HG02943 (cell line): ENCODE measurements around the gene FOXO3B.
"Not testable (repeated sequence)": the region's sequence is repeated elsewhere in the genome, so short reads cannot be mapped to it uniquely, and the experiment has no call there.

Experiments used
- ATAC-seq: cut with Tn5 transposase; IDR thresholded peaks from one replicate; pipeline ENCODE4 v1.9.1; 2021; ENCODE audit warnings: mild to moderate bottlenecking, low read depth, moderate library complexity; ENCODE audit not compliant: unreplicated experiment

Gene FOXO3B

GRCh38 chr17:18681767-18682571 is at the start of gene FOXO3B:
Gene FOXO3B, minus strand, starts transcription at chr17:18682314. Its CDS starts 663 bp downstream, at chr17:18681651.
- peak; percentile 88 for ATAC-seq

DNA sequence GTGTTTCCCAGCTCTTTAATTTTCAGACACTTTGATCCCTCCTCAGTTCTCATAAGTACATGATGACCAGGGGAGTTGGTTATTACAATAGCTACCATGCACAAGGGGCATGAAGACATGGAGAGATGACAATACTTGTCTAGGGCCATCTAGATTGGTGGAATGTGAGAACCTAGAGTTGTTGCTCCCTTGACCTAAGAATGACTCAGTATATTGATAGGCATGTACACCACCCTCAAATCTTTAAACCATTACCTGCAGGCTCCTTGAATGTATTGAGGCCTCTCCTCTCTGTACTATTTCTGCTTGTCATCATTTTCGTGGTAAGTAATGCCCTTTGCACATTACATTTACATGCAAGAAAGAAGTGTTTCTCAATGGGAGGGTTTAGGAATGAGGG is 41.4 kb upstream of the FOXO3B start:
- not testable (repeated sequence) for ATAC-seq

- not testable (repeated sequence) for ATAC-seq
Measured at GRCh38 chr17:18722612-18723011, 40.5 kb upstream of the FOXO3B start.

- ATAC-seq = not testable (repeated sequence)
Measured at GRCh38 chr17:18721775-18722547, 39.8 kb upstream of the FOXO3B start.

GRCh38 chr17:18719428-18720110 is 37.5 kb upstream of the FOXO3B start:
- not testable (repeated sequence) for ATAC-seq

DNA sequence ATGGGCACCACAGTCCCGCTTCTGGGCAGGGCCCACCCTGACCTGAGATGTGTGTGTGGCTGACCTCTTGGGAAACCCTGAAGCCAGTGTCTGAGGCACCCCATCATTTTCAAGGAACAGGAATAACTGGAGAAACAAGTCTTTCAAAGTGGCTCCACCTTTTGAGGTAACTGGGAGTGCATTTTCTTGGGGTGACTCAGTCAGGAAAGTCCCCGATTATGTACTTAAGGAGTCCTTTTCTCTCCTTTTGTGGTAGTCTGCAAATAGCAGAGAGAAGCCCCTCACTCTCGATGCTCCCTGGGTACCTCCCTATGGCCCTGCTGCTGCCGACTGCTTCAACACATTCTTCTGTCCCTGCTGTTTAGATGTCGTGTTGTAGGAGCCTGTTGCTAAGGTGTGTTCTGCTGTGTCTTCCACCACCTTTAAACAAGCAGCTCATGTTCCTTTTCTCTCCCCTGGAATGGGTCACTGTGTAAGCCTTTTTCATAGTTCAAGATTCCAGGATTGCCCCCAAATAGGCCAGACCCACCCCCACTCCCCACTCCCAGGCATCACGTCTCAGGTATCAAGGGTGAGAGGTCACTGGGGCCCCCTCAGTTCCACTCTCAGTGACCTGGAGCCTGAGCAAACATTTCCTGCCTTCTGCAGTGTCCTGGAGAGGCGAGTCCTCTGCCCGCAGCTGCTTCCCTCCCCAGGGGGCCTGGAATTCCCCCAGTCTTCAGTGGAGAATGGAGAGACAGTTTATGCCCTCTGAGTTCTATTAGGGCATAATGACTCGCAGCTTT is 36.7 kb upstream of the FOXO3B start:
- ATAC-seq = not testable (repeated sequence)

GRCh38 chr17:18712354-18712999 is 30.4 kb upstream of the FOXO3B start:
- ATAC-seq = not testable (repeated sequence)

GRCh38 chr17:18708215-18708614 is 26.1 kb upstream of the FOXO3B start:
- ATAC-seq = not testable (repeated sequence)

DNA sequence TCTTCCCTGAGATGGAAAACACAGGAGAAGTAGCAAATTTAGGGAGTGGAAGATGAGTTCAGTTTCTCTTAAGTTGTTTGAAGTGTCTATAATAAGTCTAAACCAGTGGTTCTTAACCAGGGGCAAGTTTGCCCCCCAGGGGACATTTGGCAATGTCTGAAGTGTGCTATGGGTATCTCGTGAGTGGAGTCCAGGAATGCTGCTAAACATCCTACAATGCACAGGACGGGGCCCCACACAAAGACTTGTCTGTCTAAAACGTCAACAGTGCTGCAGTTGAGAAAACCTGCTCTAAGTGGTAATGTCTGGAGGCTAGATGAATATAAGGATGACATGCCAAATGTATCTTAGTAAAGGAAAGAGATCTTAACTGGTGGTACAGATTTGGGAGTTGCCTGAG is 23.8 kb upstream of the FOXO3B start:
- ATAC-seq = not testable (repeated sequence)

DNA sequence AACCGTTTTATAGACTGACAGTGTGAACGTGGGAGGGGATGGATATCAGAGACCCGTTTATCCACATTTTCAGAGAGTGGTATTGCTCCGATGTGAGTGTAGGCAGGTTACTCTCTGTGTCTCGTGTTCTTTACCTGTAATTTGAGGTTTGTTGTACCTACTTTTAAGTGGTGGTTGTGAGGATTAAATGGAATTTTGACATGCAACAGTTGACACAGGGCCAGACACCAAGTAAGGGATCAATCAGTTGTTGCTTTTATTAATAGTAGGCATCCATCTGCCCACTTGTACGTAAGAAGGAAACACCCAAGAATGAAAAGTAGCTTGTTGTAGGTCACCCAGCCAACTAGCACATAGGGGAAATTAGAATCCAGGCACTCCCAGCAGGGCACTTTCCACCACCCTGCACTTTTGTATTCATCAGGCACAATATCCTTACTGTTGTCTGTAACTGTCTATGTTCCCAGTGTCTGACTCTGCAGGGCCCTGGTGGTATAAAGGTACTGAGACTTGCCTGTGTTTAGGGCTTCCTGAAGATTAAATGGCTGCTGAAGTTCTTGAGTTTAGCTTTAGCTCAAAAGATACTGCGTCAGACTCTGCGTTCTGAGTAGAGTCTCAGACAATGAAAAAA is 16.5 kb upstream of the FOXO3B start:
- ATAC-seq = not testable (repeated sequence)

- not testable (repeated sequence) for ATAC-seq
Measured at GRCh38 chr17:18695143-18695542, 13.0 kb upstream of the FOXO3B start.

- not testable (repeated sequence) for ATAC-seq
Measured at GRCh38 chr17:18682668-18683067, 554 bp upstream of the FOXO3B start.

DNA sequence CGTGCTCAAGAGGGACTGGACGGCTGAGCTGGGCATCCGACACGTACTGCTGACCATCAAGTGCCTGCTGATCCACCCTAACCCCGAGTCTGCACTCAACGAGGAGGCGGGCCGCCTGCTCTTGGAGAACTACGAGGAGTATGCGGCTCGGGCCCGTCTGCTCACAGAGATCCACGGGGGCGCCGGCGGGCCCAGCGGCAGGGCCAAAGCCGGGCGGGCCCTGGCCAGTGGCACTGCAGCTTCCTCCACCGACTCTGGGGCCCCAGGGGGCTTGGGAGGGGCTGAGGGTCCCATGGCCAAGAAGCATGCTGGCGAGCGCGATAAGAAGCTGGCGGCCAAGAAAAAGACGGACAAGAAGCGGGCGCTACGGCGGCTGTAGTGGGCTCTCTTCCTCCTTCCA is 4.7 kb downstream of the FOXO3B start:
- not testable (repeated sequence) for ATAC-seq

- ATAC-seq = not testable (repeated sequence)
Measured at GRCh38 chr17:18676928-18677327, 5.2 kb downstream of the FOXO3B start.

DNA sequence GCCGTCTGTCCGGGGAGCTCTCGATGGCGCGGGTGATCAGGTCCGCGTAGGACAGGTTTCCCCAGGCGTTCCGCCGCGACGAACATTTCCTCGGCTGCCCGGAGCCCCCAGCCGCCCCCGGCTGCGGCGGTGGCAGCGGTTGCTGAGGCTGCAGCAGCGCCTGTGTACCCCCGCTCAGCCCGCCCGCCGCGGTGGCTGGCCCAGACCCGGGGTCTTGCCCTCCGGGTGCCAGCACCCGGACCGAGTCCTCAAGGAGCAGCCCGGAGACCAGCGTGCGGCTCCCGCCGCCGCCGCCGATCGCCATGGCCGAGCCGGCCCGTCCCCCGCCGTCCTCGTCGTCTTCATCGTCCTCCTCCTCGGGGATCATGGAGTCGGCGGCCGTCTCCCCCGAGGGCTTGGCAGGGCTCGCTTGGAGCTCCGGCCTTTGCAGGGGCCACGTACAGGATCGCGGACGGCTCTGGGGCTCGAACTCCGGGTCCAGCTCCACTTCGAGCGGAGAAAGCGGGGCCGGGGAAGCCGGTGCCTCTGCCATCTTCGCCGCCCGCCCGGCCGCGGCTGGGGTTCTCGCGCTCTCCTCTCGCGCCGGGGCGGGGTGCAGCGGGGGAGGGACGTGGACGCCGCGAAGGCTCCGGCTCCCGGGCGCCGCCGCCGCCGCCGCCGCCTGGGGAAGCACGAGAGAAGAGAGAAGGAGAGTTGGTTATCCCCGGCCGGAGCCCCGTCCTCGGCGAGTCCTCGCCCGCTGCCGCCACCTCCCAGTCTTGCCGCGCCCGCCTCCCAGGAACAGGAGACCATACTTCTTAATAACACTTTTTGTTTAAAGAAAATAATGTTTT is 9.5 kb downstream of the FOXO3B start:
- ATAC-seq = not testable (repeated sequence)

DNA sequence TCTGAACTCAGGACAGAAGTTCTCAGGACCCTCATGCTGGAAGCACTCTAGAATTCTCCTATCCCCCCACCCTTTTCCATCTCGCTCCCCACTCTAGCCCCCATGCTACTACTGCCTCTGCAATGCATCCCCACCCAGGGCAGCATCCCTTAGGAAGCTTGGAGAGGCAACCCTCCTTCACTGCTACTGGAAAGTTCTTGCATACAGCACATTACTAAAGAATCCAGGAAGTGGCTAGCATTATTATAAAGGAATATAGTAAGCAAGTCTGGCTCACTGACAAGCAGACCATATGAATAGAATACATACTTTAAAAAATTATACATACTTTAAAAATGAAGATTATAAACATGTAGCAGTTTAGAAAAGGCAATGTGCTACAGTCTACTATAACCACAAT is 13.5 kb downstream of the FOXO3B start:
- not testable (repeated sequence) for ATAC-seq

DNA sequence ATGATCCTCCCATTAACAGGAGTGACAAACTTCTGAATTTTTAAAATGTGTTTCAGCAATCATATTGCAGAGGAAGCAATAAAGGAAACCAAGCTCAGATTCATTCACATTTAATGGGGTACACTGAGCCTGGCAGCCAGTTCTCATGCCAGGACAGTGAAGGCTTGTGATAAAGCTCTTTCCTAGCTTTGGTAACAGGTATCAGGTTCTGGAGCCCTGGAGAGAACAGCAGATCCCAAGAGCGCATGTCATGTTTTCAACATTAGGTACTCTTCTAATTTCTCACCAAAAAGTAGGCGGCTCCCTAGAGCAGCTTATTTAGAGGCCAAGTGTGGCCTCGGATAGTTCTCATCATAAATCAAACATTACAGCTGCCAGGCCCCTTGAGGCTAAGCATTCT is 14.6 kb downstream of the FOXO3B start:
- ATAC-seq = not testable (repeated sequence)

- not testable (repeated sequence) for ATAC-seq
Measured at GRCh38 chr17:18666326-18666725, 15.8 kb downstream of the FOXO3B start.
